Astrocyte (in vitro differentiated cells and primary cell): ENCODE data around the gene FILIP1L.

Experiments
- CTCF ChIP-seq: IDR thresholded peaks from 2 replicates; pipeline ENCODE4 v1.5.1; 2011; ENCODE audit warnings: low read depth, mild to moderate bottlenecking, inconsistent platforms, low read length, moderate library complexity; ENCODE audit not compliant: insufficient read depth
- EZH2 ChIP-seq: IDR thresholded peaks from 2 replicates; pipeline ENCODE4 v1.6.1; 2012; ENCODE audit warnings: mild to moderate bottlenecking, low read length, inconsistent platforms; ENCODE audit not compliant: insufficient read depth

GRCh38 chr3:99972380-99973104 is 141.8 kb downstream of the FILIP1L start:
- TF ChIP-seq CTCF (no peak), EZH2 (no peak)
